Measurements from ENCODE around the gene RBMS1. TPM values are rescaled to one million over a fixed set of nuclear protein-coding genes. Genes with fewer than 3 reads are reported as not detected.

RBMS1 gene
- total RNA-seq, 4 donors from 2014 or later: 13.5 to 31.6 (median 23.0) TPM

DNA sequence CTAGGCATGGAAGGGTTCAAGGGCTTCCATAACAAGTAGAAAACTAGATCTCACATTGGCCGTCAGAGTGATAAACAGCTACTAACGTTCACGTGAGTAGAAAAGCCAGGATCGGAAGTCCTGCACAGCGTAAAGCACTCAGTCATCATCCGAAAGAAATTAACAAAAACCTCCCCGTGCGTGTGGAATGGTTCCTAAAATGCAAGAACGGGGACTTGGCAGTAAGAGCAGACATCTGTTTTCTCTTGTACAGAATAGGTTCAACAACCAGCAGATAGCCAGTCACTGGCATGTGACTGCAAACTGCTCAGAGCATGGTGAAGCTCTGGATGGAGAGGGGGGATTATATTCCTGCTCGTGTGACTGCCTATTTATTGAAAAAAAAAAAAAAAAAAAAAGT lies 186.6 kb downstream of the RBMS1 start:
- no peaks in the 10 kb centered on the region for H3K9me3 ChIP-seq
- no peak for DNase-seq
- H3K4me1 ChIP-seq: peaks cover 0 to 20% (median 5%) of the 10 kb centered on the region in 4 donors
- no peak for TF ChIP-seq EP300 (IDR thresholded peaks at IDR 0.05; ENCODE audit: low read depth)
- no peak for TF ChIP-seq POLR2A (IDR thresholded peaks at IDR 0.05)
- peak in 2 of 3 donors; percentile 25 to 37 for TF ChIP-seq POLR2AphosphoS5 (IDR thresholded peaks at IDR 0.05)
- TF ChIP-seq, protein P1, sequence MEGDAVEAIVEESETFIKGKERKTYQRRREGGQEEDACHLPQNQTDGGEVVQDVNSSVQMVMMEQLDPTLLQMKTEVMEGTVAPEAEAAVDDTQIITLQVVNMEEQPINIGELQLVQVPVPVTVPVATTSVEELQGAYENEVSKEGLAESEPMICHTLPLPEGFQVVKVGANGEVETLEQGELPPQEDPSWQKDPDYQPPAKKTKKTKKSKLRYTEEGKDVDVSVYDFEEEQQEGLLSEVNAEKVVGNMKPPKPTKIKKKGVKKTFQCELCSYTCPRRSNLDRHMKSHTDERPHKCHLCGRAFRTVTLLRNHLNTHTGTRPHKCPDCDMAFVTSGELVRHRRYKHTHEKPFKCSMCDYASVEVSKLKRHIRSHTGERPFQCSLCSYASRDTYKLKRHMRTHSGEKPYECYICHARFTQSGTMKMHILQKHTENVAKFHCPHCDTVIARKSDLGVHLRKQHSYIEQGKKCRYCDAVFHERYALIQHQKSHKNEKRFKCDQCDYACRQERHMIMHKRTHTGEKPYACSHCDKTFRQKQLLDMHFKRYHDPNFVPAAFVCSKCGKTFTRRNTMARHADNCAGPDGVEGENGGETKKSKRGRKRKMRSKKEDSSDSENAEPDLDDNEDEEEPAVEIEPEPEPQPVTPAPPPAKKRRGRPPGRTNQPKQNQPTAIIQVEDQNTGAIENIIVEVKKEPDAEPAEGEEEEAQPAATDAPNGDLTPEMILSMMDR (IDR thresholded peaks at IDR 0.05): no peak
- H3K27me3 ChIP-seq: no peaks in the 10 kb centered on the region
- no peaks in the 10 kb centered on the region for H3K36me3 ChIP-seq
- in situ Hi-C loops (cut with MboI; ENCODE audit: low pct_ligation_motif_present in 1 of 4, low pct_unique_long_range_greater_than_20kb in 1 of 4, low sequenced_read_pairs in 3 of 4): no loop called here
- peak overlapping the region; percentile 18 to 56 (median 54) for H3K27ac ChIP-seq
- WGBS, 2 donors (ENCODE audit: low coverage in 1 of 2): 58 to 72% methylated on average over 10 of the region's 10 CpGs
- H3K4me3 ChIP-seq: no peak overlapping the region
- intact Hi-C loops (cut with DNase I; ENCODE audit: low total_unique reads): no loop called here

DNA sequence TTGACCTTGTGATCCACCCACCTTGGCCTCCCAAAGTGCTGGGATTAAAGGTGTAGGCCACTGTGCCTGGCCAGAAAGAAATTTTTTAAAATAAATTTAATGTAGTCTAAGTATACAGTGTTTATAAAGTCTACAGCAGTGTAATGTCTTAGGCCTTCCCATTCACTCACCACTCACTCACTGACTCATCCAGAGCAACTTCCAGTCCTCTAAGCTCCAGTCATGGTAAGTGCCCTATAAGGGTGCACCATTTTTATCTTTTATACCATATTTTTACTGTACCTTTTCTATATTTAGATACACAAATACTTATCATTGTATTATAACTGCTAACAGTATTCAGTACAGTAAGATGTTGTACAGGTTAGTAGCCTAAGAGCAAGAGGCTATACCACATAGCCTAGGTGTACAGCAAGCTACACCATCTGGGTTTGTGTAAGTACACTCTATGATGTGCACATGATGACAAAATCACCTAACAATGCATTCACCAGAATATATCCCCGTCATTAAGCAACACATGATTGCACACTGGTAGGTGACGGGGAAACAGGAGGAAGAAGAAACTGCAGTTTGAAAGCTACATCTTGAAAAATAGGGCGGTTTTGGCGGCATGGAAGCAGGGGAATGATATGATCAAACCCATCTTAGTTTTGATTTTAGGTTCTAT lies 188.4 kb downstream of the RBMS1 start:
- DNase-seq: no peak
- TF ChIP-seq EP300 (IDR thresholded peaks at IDR 0.05; ENCODE audit: low read depth): no peak
- TF ChIP-seq, protein P1 (IDR thresholded peaks at IDR 0.05): no peak
- no peak for TF ChIP-seq POLR2A (IDR thresholded peaks at IDR 0.05)
- TF ChIP-seq POLR2AphosphoS5 (IDR thresholded peaks at IDR 0.05): no peak
- 92 to 100% methylated on average over 3 to 4 of the region's 4 CpGs for WGBS, 2 donors (ENCODE audit: low coverage in 1 of 2)
- Histone ChIP-seq H3K4me3 (no peak overlapping the region), H3K9me3 (no peaks in the 10 kb centered on the region), H3K27me3 (no peaks in the 10 kb centered on the region), H3K4me1 (peaks cover 0 to 15% (median 5%) of the 10 kb centered on the region in 4 donors), H3K27ac (no peak overlapping the region), H3K36me3 (no peaks in the 10 kb centered on the region)
- intact Hi-C loops (cut with DNase I; ENCODE audit: low total_unique reads) (no loop called here), in situ Hi-C loops (cut with MboI; ENCODE audit: low pct_ligation_motif_present in 1 of 4, low pct_unique_long_range_greater_than_20kb in 1 of 4, low sequenced_read_pairs in 3 of 4) (no loop called here)

DNA sequence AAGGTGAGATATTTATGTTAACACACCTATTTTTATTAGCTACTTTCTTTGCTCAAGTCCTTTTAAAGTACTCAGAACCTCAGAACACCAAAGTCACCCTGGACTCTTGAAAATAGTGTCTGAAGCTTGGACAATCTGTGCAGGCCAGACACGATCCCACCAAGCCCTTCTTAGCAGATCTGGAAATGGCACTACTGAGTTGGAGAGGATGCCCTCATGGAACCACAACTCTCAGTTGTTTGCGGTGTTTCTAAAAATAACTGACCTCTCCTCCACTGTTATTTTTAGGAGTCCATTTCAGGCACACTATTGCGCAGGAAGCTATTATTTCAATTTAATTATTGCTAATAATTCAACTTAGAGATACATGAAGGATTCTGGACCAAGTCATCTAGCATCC lies 190.1 kb downstream of the RBMS1 start:
- in situ Hi-C loops (cut with MboI; ENCODE audit: low pct_ligation_motif_present in 1 of 4, low pct_unique_long_range_greater_than_20kb in 1 of 4, low sequenced_read_pairs in 3 of 4): no loop called here
- intact Hi-C loops (cut with DNase I; ENCODE audit: low total_unique reads): no loop called here
- H3K27ac ChIP-seq: no peak overlapping the region

DNA sequence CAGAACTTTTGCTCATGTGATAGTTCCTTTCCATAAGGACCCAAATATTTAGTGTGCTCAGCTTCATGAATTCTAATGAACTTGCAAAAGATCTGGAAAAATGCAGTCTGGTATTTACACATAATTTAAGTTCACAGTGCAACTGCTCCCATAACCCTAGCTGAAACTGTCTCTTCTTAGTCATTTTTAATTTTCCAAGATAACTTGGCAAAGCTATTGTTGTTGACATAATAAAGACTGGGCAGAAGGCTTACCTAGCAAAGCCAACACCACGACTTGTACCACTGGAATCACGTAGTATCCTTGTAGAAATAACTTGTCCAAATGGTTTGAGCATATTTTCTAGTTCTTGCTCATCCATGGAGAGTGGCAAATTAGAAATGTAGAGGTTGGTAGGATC lies 190.5 kb downstream of the RBMS1 start:
- TF ChIP-seq POLR2A (IDR thresholded peaks at IDR 0.05) (no peak), EP300 (IDR thresholded peaks at IDR 0.05; ENCODE audit: low read depth) (no peak)
- TF ChIP-seq, protein P1 (IDR thresholded peaks at IDR 0.05): no peak
- no peaks in the 10 kb centered on the region for H3K9me3 ChIP-seq
- intact Hi-C loops (cut with DNase I; ENCODE audit: low total_unique reads) (no loop called here), in situ Hi-C loops (cut with MboI; ENCODE audit: low pct_ligation_motif_present in 1 of 4, low pct_unique_long_range_greater_than_20kb in 1 of 4, low sequenced_read_pairs in 3 of 4) (no loop called here)
- peaks cover 0 to 10% (median 3%) of the 10 kb centered on the region in 4 donors for H3K4me1 ChIP-seq
- H3K27me3 ChIP-seq: no peaks in the 10 kb centered on the region
- H3K36me3 ChIP-seq: no peaks in the 10 kb centered on the region
- DNase-seq: no peak
- H3K27ac ChIP-seq: no peak overlapping the region
- no peak overlapping the region for H3K4me3 ChIP-seq
- WGBS, 2 donors (ENCODE audit: low coverage in 1 of 2): 60 to 74% methylated on average over 2 of the region's 2 CpGs

More for the DNA sequence above, 190.1 kb downstream of the RBMS1 start:
- no peaks in the 10 kb centered on the region for H3K36me3 ChIP-seq
- WGBS, 2 donors (ENCODE audit: low coverage in 1 of 2): 73 to 89% methylated on average over 3 of the region's 3 CpGs
- H3K4me3 ChIP-seq: no peak overlapping the region
- H3K9me3 ChIP-seq: no peaks in the 10 kb centered on the region
- DNase-seq: no peak
- TF ChIP-seq POLR2A (IDR thresholded peaks at IDR 0.05) (no peak), POLR2AphosphoS5 (IDR thresholded peaks at IDR 0.05) (no peak), EP300 (IDR thresholded peaks at IDR 0.05; ENCODE audit: low read depth) (no peak)
- TF ChIP-seq, protein P1 (IDR thresholded peaks at IDR 0.05): no peak
- peaks cover 0 to 10% (median 3%) of the 10 kb centered on the region in 4 donors for H3K4me1 ChIP-seq
- H3K27me3 ChIP-seq: no peaks in the 10 kb centered on the region
